OCI-LY3 (cell line): ENCODE measurements around the gene POLG.

Experiments
- H2AFZ ChIP-seq: fragments of 200-600, 300-600 bp; shearing (Covaris generic); 2 replicates; pipeline ENCODE4 v1.6.0; 2014; ENCODE audit warnings: antibody characterized with exemption, low read depth, low read length
- H3K27ac ChIP-seq: fragments of 200-600, 300-600 bp; sonication (generic); 2 replicates; pipeline ENCODE4 v1.5.1; 2014; ENCODE audit warnings: mild to moderate bottlenecking, low read length, moderate library complexity, mixed read lengths
- H3K27me3 ChIP-seq: fragments of 200-600, 300-600 bp; sonication (generic); 2 replicates; pipeline ENCODE4 v1.6.1; 2014; ENCODE audit warnings: low read depth, low read length, mixed read lengths
- H3K36me3 ChIP-seq: fragments of 200-600, 300-600 bp; sonication (generic); replicated peaks from 2 replicates; pipeline ENCODE3; 2014; ENCODE audit warnings: low read depth, low read length, mixed read lengths
- H3K4me1 ChIP-seq: fragments of 300-600, 200-600 bp; sonication (generic); 2 replicates; pipeline ENCODE4 v1.6.1; 2014; ENCODE audit warnings: low read length, mixed read lengths
- H3K4me2 ChIP-seq: fragments of 200-600, 300-600 bp; sonication (generic); 2 replicates; pipeline ENCODE4 v1.6.1; 2014; ENCODE audit warnings: low read length, mixed read lengths
- H3K4me3 ChIP-seq: fragments of 300-600, 200-600 bp; sonication (generic); 2 replicates; pipeline ENCODE4 v1.5.1; 2014; ENCODE audit warnings: antibody characterized with exemption, mild to moderate bottlenecking, low read length, moderate library complexity
- H3K79me2 ChIP-seq: fragments of 300-600, 200-600 bp; shearing (Covaris generic); 2 replicates; pipeline ENCODE4 v1.6.1; 2014; ENCODE audit warnings: mild to moderate bottlenecking, low read length, mixed read lengths
- H3K9ac ChIP-seq: fragments of 300-600, 200-600 bp; shearing (Covaris generic); 2 replicates; pipeline ENCODE4 v1.6.0; 2014; ENCODE audit warnings: mild to moderate bottlenecking, low read length, moderate library complexity
- H3K9me3 ChIP-seq: fragments of 200-600, 300-600 bp; shearing (Covaris generic); 2 replicates; pipeline ENCODE4 v1.6.1; 2014; ENCODE audit warnings: low read length, mixed read lengths; ENCODE audit not compliant: insufficient read depth
- H4K20me1 ChIP-seq: fragments of 200-600, 300-600 bp; sonication (generic); 2 replicates; pipeline ENCODE4 v1.6.1; 2016; ENCODE audit warnings: low read length, mixed read lengths; ENCODE audit not compliant: insufficient read depth
- EZH2phosphoT487 ChIP-seq: fragments of 200-600 bp; shearing (Covaris generic); IDR thresholded peaks from 2 replicates; pipeline ENCODE4 v1.6.1; 2018; ENCODE audit warnings: antibody characterized with exemption, mixed run types, low read depth
- TF ChIP-seq, protein P1 (sequence below): fragments of 200-600, 300-600 bp; sonication (generic); IDR thresholded peaks from 2 replicates; pipeline ENCODE4 v1.5.1; 2014; ENCODE audit warnings: antibody characterized with exemption, low read length, low read depth

The POLG gene

DNA sequence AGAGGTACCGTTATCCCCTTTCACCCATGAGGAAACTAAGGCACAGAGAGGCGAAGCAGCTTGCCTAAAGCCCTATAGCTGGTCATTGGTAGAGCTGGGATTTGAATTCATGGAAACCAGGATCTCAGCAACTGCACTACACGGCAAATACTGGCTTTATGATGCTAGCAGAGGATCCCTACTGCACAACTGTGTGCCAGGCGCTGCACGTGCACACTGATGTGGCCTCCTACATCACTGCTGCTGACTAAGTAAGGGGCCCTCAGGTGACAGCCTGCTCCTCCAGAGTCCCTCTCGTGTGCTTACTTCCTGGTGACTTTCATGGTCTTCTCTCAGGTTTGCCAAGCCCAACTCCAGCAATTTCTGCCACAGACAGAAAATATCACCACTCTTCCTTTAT, 3.4 kb upstream of the POLG start:
- Histone ChIP-seq H3K79me2 (peaks cover 16% of the 10 kb centered on the region), H2AFZ (no peak overlapping the region; the same call in 1 of the 2 replicates), H3K4me2 (no peak overlapping the region), H4K20me1 (peaks cover 7% of the 10 kb centered on the region; the same call in 1 of the 2 replicates), H3K4me3 (no peak overlapping the region), H3K36me3 (peaks cover 2% of the 10 kb centered on the region), H3K4me1 (peaks cover 13% of the 10 kb centered on the region), H3K27me3 (peaks cover 4% of the 10 kb centered on the region; the same call in 1 of the 2 replicates), H3K9ac (no peak overlapping the region), H3K27ac (no peak overlapping the region), H3K9me3 (no peaks in the 10 kb centered on the region)
- TF ChIP-seq, protein P1, sequence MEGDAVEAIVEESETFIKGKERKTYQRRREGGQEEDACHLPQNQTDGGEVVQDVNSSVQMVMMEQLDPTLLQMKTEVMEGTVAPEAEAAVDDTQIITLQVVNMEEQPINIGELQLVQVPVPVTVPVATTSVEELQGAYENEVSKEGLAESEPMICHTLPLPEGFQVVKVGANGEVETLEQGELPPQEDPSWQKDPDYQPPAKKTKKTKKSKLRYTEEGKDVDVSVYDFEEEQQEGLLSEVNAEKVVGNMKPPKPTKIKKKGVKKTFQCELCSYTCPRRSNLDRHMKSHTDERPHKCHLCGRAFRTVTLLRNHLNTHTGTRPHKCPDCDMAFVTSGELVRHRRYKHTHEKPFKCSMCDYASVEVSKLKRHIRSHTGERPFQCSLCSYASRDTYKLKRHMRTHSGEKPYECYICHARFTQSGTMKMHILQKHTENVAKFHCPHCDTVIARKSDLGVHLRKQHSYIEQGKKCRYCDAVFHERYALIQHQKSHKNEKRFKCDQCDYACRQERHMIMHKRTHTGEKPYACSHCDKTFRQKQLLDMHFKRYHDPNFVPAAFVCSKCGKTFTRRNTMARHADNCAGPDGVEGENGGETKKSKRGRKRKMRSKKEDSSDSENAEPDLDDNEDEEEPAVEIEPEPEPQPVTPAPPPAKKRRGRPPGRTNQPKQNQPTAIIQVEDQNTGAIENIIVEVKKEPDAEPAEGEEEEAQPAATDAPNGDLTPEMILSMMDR = no peak
- no peak for TF ChIP-seq EZH2phosphoT487

DNA sequence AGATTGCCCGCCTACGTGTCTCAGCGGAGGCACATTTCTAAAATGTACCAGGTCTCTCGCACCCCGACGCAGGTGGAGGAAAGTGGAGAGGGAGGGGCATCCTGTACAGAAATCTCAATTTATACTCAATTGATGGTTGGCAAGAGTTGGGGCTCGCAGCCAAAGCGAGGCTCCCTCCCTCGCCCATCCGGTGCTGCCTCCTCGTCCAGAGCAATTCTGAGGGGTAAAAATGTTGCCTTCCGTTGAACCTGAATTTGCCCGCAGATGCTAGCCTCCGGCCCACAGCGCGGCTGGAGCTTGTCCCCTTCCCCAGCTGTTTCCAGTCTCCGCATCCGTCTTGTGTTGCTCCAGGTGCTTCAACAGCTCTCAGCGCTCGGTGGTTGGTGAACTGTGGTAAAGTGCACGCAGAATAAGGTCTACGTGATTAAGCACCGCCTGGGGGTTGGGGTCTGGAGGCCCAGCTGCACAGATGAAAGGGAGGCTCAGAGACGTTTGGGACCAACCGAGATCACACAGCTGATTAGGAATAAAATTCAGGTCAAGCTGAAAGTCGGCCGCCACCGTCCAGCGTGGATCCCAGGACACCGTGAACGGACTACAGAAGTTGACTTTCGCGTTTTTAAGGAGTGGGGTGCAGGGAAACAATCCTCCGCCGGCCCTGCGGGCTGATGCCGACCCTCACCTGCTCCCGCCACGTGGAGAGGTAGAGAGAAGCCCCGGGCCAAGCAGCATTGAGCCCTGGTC, 846 bp upstream of the POLG start:
- peak overlapping the region; percentile 84 for H3K4me3 ChIP-seq
- peaks cover 23% of the 10 kb centered on the region for H4K20me1 ChIP-seq
- H3K79me2 ChIP-seq = peaks cover 40% of the 10 kb centered on the region
- peak overlapping the region; percentile 94 for H2AFZ ChIP-seq
- peaks cover 27% of the 10 kb centered on the region for H3K36me3 ChIP-seq
- H3K9me3 ChIP-seq = no peaks in the 10 kb centered on the region
- H3K4me2 ChIP-seq = peak overlapping the region; percentile 76
- peak overlapping the region; percentile 63 for H3K9ac ChIP-seq
- peaks cover 4% of the 10 kb centered on the region; the same call in 1 of the 2 replicates for H3K27me3 ChIP-seq
- TF ChIP-seq EZH2phosphoT487 = no peak
- TF ChIP-seq, protein P1 = no peak
- peak overlapping the region; percentile 43 for H3K27ac ChIP-seq
- peaks cover 22% of the 10 kb centered on the region for H3K4me1 ChIP-seq

DNA sequence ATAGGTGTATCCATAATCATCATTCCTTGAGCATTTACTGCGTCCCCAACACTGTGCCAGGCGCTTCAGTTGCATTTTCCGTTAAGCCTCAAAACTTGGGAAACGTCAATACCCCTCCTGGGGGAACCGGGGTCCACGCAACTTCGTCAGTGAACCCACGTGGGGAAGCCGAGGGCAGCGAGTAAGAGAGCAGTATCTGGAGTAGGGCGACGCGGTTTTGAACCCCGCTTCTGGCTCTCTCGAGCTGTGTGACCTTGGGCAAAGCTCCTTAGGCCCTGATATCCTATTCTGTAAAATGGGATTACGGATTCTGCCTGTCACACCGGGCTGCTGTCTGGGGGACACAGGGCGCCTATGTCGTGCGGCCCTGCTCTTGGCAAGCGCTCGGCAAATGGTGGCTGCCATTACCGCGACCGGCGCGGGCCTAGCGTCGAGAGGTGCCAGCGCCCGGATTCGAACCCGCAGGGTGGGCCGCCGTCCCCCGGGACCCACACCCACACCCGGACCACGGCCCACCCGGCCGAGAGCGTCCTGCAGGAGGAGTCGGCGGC, 590 bp downstream of the POLG start:
- Histone ChIP-seq H2AFZ (no peak overlapping the region), H3K4me3 (peak overlapping the region; percentile 84), H3K79me2 (peaks cover 54% of the 10 kb centered on the region), H3K27ac (peak overlapping the region; percentile 65), H4K20me1 (peaks cover 25% of the 10 kb centered on the region), H3K9me3 (no peaks in the 10 kb centered on the region), H3K4me1 (peaks cover 22% of the 10 kb centered on the region), H3K27me3 (peaks cover 2% of the 10 kb centered on the region; the same call in 1 of the 2 replicates), H3K36me3 (peaks cover 41% of the 10 kb centered on the region), H3K4me2 (peak overlapping the region; percentile 97), H3K9ac (peak overlapping the region; percentile 82)
- TF ChIP-seq, protein P1 = no peak
- TF ChIP-seq EZH2phosphoT487 = no peak
